ENCODE measurements around the gene STPG3. TPM values are rescaled to one million over a fixed set of nuclear protein-coding genes. Genes with fewer than 3 reads are reported as not detected.

STPG3 gene
- total RNA-seq, 5 donors from 2014 or later (not counting 1 experiment from before 2014, with no cell fraction given): 0.54 TPM; not detected in 4

DNA sequence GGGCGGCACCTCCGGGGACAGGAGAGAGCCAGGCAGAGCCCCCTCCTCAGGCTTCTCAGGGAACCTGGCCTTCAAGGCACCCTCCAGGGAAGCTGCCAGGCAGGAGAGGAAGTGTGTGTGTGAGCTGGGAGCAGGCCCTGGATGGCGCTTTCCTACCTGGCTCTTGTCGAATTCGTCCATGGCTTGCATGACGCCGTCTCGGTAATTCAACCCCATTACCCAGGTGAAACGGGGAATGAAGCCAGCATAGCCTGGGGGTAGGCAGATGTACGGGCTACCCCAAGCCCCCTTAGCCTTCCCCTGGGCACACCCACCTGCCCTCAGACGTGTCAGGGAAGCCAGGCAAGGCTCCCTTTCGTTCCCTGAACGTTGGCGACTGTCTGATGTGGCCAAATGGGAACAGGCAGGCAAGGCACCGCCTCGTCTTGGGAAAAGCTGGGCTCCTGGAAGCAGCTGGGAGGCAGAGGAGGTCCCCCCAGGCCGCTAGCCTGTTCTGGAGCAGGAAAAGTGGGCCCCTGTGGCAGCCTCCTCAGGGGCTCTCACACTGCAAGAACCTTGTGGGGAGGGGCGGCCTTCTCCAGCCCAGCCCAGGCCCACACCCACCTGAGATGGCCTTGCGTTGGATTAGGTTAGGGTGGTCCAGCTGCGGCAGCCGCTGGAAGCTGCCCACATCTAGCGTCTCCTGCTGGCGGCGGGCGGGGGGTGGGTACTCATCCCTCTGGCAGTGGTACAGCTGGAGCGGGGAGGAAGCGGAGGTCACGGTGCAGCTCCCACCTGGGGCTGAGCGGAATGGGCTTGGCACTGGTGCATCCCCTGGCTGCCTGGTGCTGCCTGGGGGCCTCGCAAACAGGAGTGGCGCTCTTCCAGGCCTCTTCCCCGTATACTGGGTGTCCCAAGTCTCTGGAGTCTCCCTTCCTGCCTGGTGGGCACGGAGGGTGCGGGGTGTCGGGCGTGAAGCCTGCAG lies 6.3 kb upstream of the STPG3 start:
- Histone ChIP-seq H3K4me1 (ENCODE audit: control insufficient read depth in 1 of 2, extremely low read depth in 1 of 2, insufficient read depth in 2 of 2, low read length in 2 of 2) (peaks cover 2 to 31% of the 10 kb centered on the region in 2 experiments), H3K27ac (ENCODE audit: low read length) (no peak overlapping the region), H3K4me3 (ENCODE audit: control insufficient read depth in 1 of 2, extremely low read depth in 1 of 2, low read length in 1 of 2) (no peak overlapping the region), H3K9me3 (no peaks in the 10 kb centered on the region), H3K36me3 (ENCODE audit: control insufficient read depth in 2 of 2, extremely low read depth in 1 of 2, insufficient read depth in 1 of 2, low read length in 1 of 2) (peaks cover 0 to 19% of the 10 kb centered on the region in 2 donors), H3K27me3 (replicated peaks in 1 of 2; ENCODE audit: control insufficient read depth in 2 of 2, extremely low read depth in 1 of 2, insufficient read depth in 2 of 2, low read length in 1 of 2) (no peaks in the 10 kb centered on the region)
- ChIA-PET POLR2A (interaction anchor here in 1 of 2 donors (0.6 kb wide), 1 partner anchor 112 kb away, joined by 10 read pairs; no protein-coding TSS in a partner anchor), CTCF (interaction anchor here in 1 of 2 donors (0.6 kb wide), 1 partner anchor 112 kb away, joined by 6 read pairs; no protein-coding TSS in a partner anchor)
- 94% methylated on average over 27 of the region's 36 CpGs for WGBS (ENCODE audit: insufficient coverage)
- H3K4me3 Mint-ChIP-seq: no peak overlapping the region
- no peaks in the 10 kb centered on the region for H3K27me3 Mint-ChIP-seq
- no peaks in the 10 kb centered on the region for H3K9me3 Mint-ChIP-seq
- ATAC-seq (replicated peaks in 1 of 4) (no peak), DNase-seq (no peak)
- peaks cover 14% of the 10 kb centered on the region for H3K36me3 Mint-ChIP-seq
- peaks cover 18 to 25% (median 19%) of the 10 kb centered on the region in 3 donors for H3K4me1 Mint-ChIP-seq
- no peak overlapping the region for H3K27ac Mint-ChIP-seq

DNA sequence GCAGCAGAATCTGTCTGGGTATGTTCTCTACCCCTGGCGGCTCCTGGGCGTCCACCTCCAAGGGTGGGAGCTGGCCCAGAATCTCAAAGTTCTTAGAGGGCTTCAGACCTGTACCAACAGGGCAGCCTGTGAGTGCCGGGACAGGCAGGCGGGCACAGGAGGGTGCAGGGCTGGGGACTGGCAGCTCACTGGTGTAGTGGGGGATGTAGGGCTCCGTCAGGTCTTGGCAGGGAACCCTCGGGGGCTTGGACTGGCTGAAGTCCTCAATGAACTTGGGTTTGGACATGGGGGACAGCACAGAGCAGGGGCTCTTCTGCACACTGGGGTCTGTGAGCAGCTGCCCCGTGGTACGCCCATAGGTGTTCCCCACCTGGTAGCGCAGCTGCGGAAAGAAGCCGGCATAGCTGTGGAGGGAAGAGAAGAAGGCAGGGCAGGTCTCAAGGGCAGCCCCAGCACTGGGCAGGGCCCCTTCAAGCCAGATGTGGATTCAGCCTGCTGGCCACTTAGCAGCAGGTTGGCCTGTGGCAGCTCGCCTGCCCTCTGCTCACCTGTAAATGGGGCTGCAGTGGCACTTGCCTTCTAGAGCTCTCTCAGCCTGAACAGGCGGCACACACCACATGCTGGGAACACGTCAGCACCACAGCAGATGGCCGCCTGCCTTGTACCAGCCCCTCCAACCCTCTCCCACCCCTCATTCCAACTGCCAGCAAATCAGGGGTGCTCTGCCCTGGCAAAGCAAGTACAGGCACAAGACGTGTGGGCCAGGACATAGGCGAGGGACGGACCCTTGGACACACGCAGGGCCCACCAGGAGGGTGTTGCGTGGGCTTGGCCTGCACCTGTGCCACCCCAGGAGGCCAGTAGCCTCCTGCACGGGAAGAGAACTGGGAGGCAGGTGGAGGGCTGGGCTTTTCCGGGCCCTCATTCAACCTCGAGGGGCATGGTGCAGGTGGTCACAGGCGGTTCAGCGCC lies 5.3 kb upstream of the STPG3 start:
- Mint-ChIP-seq H3K27me3 (no peaks in the 10 kb centered on the region), H3K4me3 (no peak overlapping the region), H3K36me3 (peaks cover 14% of the 10 kb centered on the region), H3K4me1 (peaks cover 16 to 23% (median 19%) of the 10 kb centered on the region in 3 donors), H3K27ac (no peak overlapping the region), H3K9me3 (no peaks in the 10 kb centered on the region)
- H3K36me3 ChIP-seq (ENCODE audit: control insufficient read depth in 2 of 2, extremely low read depth in 1 of 2, insufficient read depth in 1 of 2, low read length in 1 of 2): peaks cover 0 to 19% of the 10 kb centered on the region in 2 donors
- H3K4me3 ChIP-seq (ENCODE audit: control insufficient read depth in 1 of 2, extremely low read depth in 1 of 2, low read length in 1 of 2): no peak overlapping the region
- peaks cover 2 to 27% of the 10 kb centered on the region in 2 experiments for H3K4me1 ChIP-seq (ENCODE audit: control insufficient read depth in 1 of 2, extremely low read depth in 1 of 2, insufficient read depth in 2 of 2, low read length in 2 of 2)
- ATAC-seq (replicated peaks in 1 of 4) (no peak), DNase-seq (no peak)
- no peaks in the 10 kb centered on the region for H3K27me3 ChIP-seq (replicated peaks in 1 of 2; ENCODE audit: control insufficient read depth in 2 of 2, extremely low read depth in 1 of 2, insufficient read depth in 2 of 2, low read length in 1 of 2)
- POLR2A ChIA-PET: no interaction called here
- WGBS (ENCODE audit: insufficient coverage): 91% methylated on average over 22 of the region's 25 CpGs
- H3K27ac ChIP-seq (ENCODE audit: low read length): no peak overlapping the region
- no peaks in the 10 kb centered on the region for H3K9me3 ChIP-seq
- CTCF ChIA-PET: no interaction called here

DNA sequence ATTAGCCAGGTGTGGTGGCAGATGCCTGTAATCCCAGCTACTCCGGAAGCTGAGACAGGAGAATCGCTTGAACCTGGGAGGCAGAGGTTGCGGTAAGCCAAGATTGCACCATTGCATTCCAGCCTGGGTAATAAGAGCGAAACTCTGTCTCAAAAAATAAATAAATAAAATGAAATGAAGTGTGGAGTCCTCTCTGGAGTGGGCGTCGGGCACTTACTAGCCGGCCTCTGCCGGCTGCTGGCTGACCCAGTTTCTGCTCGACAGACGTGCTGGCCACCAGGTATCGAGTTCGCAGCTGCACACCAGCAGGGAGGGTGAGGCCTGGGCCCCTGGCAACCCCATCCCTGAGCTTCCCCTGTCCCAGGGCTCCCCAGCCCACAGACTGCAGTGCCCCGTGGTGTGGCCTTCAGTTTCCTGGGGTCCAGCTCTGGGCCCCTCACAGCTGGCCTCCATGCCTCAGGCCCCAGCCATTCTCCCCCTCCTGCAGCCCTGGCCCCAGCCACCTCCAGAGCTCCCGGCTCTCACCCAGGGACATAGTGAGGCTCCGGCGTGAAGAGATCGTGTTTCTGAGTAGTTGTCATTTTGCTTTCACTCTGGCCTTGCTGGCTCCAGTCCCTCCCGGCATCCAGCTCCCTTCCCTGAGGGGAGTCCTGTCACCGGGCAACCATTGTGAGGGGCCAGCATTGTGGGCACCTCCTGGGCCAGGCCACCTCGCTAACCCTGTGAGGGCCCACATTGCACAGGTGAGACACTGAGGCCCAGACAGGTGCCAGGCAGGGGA lies 3.8 kb upstream of the STPG3 start:
- H3K27me3 Mint-ChIP-seq: no peaks in the 10 kb centered on the region
- H3K4me3 ChIP-seq (ENCODE audit: control insufficient read depth in 1 of 2, extremely low read depth in 1 of 2, low read length in 1 of 2): no peak overlapping the region
- H3K27ac Mint-ChIP-seq: no peak overlapping the region
- H3K4me1 ChIP-seq (ENCODE audit: control insufficient read depth in 1 of 2, extremely low read depth in 1 of 2, insufficient read depth in 2 of 2, low read length in 2 of 2): peaks cover 0 to 19% of the 10 kb centered on the region in 2 experiments
- ATAC-seq (replicated peaks in 1 of 4) (no peak), DNase-seq (no peak)
- H3K36me3 Mint-ChIP-seq: peaks cover 10% of the 10 kb centered on the region
- H3K27me3 ChIP-seq (replicated peaks in 1 of 2; ENCODE audit: control insufficient read depth in 2 of 2, extremely low read depth in 1 of 2, insufficient read depth in 2 of 2, low read length in 1 of 2): no peaks in the 10 kb centered on the region
- ChIA-PET CTCF (interaction anchor here in 1 of 2 donors (1.0 kb wide), 1 partner anchor 11 kb away, joined by 4 read pairs; no protein-coding TSS in a partner anchor), POLR2A (no interaction called here)
- H3K27ac ChIP-seq (ENCODE audit: low read length): no peak overlapping the region
- peaks cover 0 to 13% of the 10 kb centered on the region in 2 donors for H3K36me3 ChIP-seq (ENCODE audit: control insufficient read depth in 2 of 2, extremely low read depth in 1 of 2, insufficient read depth in 1 of 2, low read length in 1 of 2)
- 83% methylated on average over 18 of the region's 20 CpGs for WGBS (ENCODE audit: insufficient coverage)
- no peaks in the 10 kb centered on the region for H3K9me3 Mint-ChIP-seq
- no peaks in the 10 kb centered on the region for H3K9me3 ChIP-seq
- peaks cover 11 to 16% (median 11%) of the 10 kb centered on the region in 3 donors for H3K4me1 Mint-ChIP-seq
- H3K4me3 Mint-ChIP-seq: no peak overlapping the region

DNA sequence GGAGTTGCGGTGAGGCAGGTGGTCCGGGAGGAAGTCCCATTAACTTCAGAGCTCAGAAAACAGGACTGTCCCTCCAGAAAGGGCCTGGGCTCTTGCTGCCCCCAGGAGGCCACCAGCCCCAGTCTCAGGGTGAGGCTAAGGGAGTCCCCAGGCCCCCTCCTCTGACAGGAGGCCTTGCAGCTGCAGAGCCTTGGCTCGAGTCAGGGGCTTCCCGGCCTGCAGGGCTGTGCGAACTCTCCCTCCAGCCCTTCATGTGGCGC lies 3.2 kb upstream of the STPG3 start:
- ATAC-seq (replicated peaks in 1 of 4) (no peak), DNase-seq (no peak)
- Histone ChIP-seq H3K9me3 (no peaks in the 10 kb centered on the region), H3K27ac (ENCODE audit: low read length) (no peak overlapping the region), H3K27me3 (replicated peaks in 1 of 2; ENCODE audit: control insufficient read depth in 2 of 2, extremely low read depth in 1 of 2, insufficient read depth in 2 of 2, low read length in 1 of 2) (no peaks in the 10 kb centered on the region), H3K4me3 (ENCODE audit: control insufficient read depth in 1 of 2, extremely low read depth in 1 of 2, low read length in 1 of 2) (no peak overlapping the region), H3K4me1 (ENCODE audit: control insufficient read depth in 1 of 2, extremely low read depth in 1 of 2, insufficient read depth in 2 of 2, low read length in 2 of 2) (peaks cover 0 to 13% of the 10 kb centered on the region in 2 experiments), H3K36me3 (ENCODE audit: control insufficient read depth in 2 of 2, extremely low read depth in 1 of 2, insufficient read depth in 1 of 2, low read length in 1 of 2) (peaks cover 0 to 7% of the 10 kb centered on the region in 2 donors)
- Mint-ChIP-seq H3K36me3 (peaks cover 5% of the 10 kb centered on the region), H3K9me3 (no peaks in the 10 kb centered on the region), H3K27me3 (no peaks in the 10 kb centered on the region), H3K4me1 (peaks cover 5 to 11% (median 5%) of the 10 kb centered on the region in 3 donors), H3K27ac (no peak overlapping the region), H3K4me3 (no peak overlapping the region)
- ChIA-PET CTCF (no interaction called here), POLR2A (no interaction called here)
- no CpG with 5 or more reads among the region's 6 CpGs for WGBS (ENCODE audit: insufficient coverage)

DNA sequence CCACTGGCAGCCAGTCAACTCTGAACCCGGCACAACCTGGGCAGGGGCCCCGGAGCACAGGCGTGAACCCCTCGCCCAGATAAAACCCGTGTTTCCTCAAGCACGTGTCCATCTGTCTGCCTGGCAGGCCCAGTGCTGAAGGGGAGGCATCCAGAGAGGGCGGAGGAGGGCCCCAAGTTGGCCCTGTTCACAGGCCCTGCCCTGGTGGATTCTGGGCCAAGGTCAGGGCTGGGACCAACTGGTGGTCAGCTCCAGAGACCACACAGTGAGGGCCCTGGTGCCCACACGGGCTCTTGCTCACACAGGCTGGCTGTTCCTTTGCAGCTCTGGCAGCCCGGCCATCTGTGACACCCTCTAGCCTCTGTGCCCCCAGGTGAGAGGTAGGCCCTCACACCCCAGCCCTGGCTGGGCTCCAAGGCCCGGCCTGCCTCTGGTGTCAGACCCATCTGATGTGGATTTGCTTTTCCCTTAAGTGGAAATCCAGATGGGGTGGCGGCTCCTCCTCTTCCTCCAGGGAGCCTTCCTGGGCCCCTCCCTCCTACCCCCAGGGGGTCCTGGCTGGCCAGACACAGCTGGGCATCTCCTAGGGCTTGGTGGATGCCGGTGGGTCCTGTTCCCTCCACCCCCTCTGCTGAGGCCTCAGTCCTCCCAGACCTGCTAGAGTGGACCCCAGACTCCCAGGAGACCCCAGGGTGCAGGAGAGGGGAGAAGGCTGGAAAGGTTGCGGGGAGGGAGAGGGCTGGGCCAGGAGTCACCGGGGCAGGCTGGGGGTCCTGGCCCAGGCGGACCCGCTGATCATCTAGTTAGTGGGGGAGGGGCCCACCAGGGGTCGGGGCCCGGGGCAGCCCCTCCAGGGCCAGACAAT lies 525 bp upstream of the STPG3 start:
- Histone ChIP-seq H3K4me1 (ENCODE audit: control insufficient read depth in 1 of 2, extremely low read depth in 1 of 2, insufficient read depth in 2 of 2, low read length in 2 of 2) (peaks cover 0 to 13% of the 10 kb centered on the region in 2 experiments), H3K9me3 (no peaks in the 10 kb centered on the region), H3K36me3 (ENCODE audit: control insufficient read depth in 2 of 2, extremely low read depth in 1 of 2, insufficient read depth in 1 of 2, low read length in 1 of 2) (no peaks in the 10 kb centered on the region), H3K27me3 (replicated peaks in 1 of 2; ENCODE audit: control insufficient read depth in 2 of 2, extremely low read depth in 1 of 2, insufficient read depth in 2 of 2, low read length in 1 of 2) (no peaks in the 10 kb centered on the region), H3K4me3 (ENCODE audit: control insufficient read depth in 1 of 2, extremely low read depth in 1 of 2, low read length in 1 of 2) (no peak overlapping the region), H3K27ac (ENCODE audit: low read length) (no peak overlapping the region)
- H3K9me3 Mint-ChIP-seq: no peaks in the 10 kb centered on the region
- ATAC-seq (replicated peaks in 1 of 4) (no peak), DNase-seq (no peak)
- CTCF ChIA-PET: no interaction called here
- no peak overlapping the region for H3K4me3 Mint-ChIP-seq
- WGBS (ENCODE audit: insufficient coverage): 85% methylated on average over 13 of the region's 18 CpGs
- H3K4me1 Mint-ChIP-seq: peaks cover 4 to 5% (median 4%) of the 10 kb centered on the region in 3 donors
- POLR2A ChIA-PET: no interaction called here
- no peak overlapping the region for H3K27ac Mint-ChIP-seq
- H3K27me3 Mint-ChIP-seq: no peaks in the 10 kb centered on the region
- no peaks in the 10 kb centered on the region for H3K36me3 Mint-ChIP-seq
